H1 (cell line): ENCODE measurements around the gene MCC. TPM values are rescaled to one million over a fixed set of nuclear protein-coding genes. Genes with fewer than 3 reads are reported as not detected.

ENCODE experiments used
- CHD7 ChIP-seq: fragments of 300-600 bp; sonication (generic); IDR thresholded peaks from 2 replicates; pipeline ENCODE4 v1.7.1; 2012; ENCODE audit warnings: low read length, moderate library complexity, mild to moderate bottlenecking, inconsistent platforms; ENCODE audit not compliant: insufficient replicate concordance
- CTBP2 ChIP-seq: IDR thresholded peaks from 2 replicates; pipeline ENCODE4 v1.7.0; 2011; ENCODE audit warnings: borderline replicate concordance, mild to moderate bottlenecking, moderate library complexity, mixed read lengths, low read length; ENCODE audit not compliant: insufficient read depth, insufficient read length
- JUND ChIP-seq: IDR thresholded peaks from 2 replicates; pipeline ENCODE4 v1.6.1; 2011; ENCODE audit warnings: mild to moderate bottlenecking, improper control_type of control experiment, low read length
- KDM5A ChIP-seq: fragments of 200-600 bp; IDR thresholded peaks from 2 replicates; pipeline ENCODE4 v1.7.1; 2012; ENCODE audit warnings: mild to moderate bottlenecking, low read length, inconsistent platforms, mixed read lengths
- NANOG ChIP-seq: IDR thresholded peaks from 2 replicates; pipeline ENCODE4 v1.6.1; 2011; ENCODE audit warnings: low read length, low read depth, mild to moderate bottlenecking, inconsistent platforms; ENCODE audit not compliant: insufficient read depth, poor library complexity, severe bottlenecking
- POU5F1 ChIP-seq: IDR thresholded peaks from 2 replicates; pipeline ENCODE4 v1.6.1; 2011; ENCODE audit warnings: low read depth, mild to moderate bottlenecking, low read length, moderate library complexity
- RAD21 ChIP-seq, 2 experiments: IDR thresholded peaks in 1 of 2; conservative IDR thresholded peaks in 1 of 2; 2 replicates each; pipeline ENCODE4 v1.6.1; 2011; ENCODE audit warnings: low read depth in 2 of 2, low read length in 2 of 2, improper control_type of control experiment in 1 of 2, inconsistent platforms in 1 of 2, mild to moderate bottlenecking in 1 of 2, moderate library complexity in 1 of 2
- RBBP5 ChIP-seq: IDR thresholded peaks from 2 replicates; pipeline ENCODE4 v1.7.1; 2012; ENCODE audit warnings: low read depth, mild to moderate bottlenecking, inconsistent platforms, low read length, moderate library complexity, borderline replicate concordance
- TAF7 ChIP-seq: optimal IDR thresholded peaks from 2 replicates; pipeline ENCODE3; 2011; ENCODE audit warnings: low read depth, mild to moderate bottlenecking, inconsistent platforms, low read length, moderate library complexity, borderline replicate concordance
- TCF12 ChIP-seq: IDR thresholded peaks from 2 replicates; pipeline ENCODE4 v1.6.1; 2011; ENCODE audit warnings: low read depth, mild to moderate bottlenecking, low read length
- polyA plus RNA-seq, 7 experiments: library from polyadenylated mRNA; depleted of rRNA in 3 of 7; stranded (reverse) in 5 of 7; unstranded in 2 of 7; fragments of >200 nt in 5 of 7; fragments of 200-250 nt in 2 of 7; gene quantifications; 1 replicate in 5 of 7; 2 replicates in 1 of 7; 4 replicates in 1 of 7; pipeline versions ENCODE4 v1.2.1 to v1.2.3, GENCODE V29; 2011 to 2013; ENCODE audit warnings: missing spikeins in 2 of 7, mixed read lengths in 2 of 7
- total RNA-seq: library from RNA; stranded (reverse); fragmentation: NEBNext Ultra II Directional; extraction: Animal tissue kit (Norgen Biotek cat#: 25700); gene quantifications from 2 replicates; pipeline ENCODE4 v1.2.1, GENCODE V29; 2021

MCC gene
- total and polyA plus RNA-seq, 2 of the 8 experiments (the other 6 are each of a cell fraction or from before 2014, with no cell fraction given) = 2.6 to 18.3 TPM

- no peak for TF ChIP-seq CHD7
- TF ChIP-seq KDM5A = no peak
- no peak for TF ChIP-seq POU5F1
- no peak for TF ChIP-seq RAD21 (IDR thresholded peaks at IDR 0.05 in 1 of 2, conservative IDR thresholded peaks at IDR 0.05 in 1 of 2; ENCODE audit: low read depth in 2 of 2, low read length in 2 of 2)
- TF ChIP-seq TAF7 = no peak
- TF ChIP-seq TCF12 = no peak
- no peak for TF ChIP-seq CTBP2
- no peak for TF ChIP-seq NANOG
- TF ChIP-seq RBBP5 = no peak
- no peak for TF ChIP-seq JUND
Observed at GRCh38 chr5:113047234-113047633, 441.0 kb downstream of the MCC start (continued).
